Omental fat pad (tissue), 4 donors: ENCODE data around the gene NINJ1. TPM values are rescaled to one million over a fixed set of nuclear protein-coding genes. Genes with fewer than 3 reads are reported as not detected.

Experiments
- ATAC-seq: fragments of 150-250 bp; one replicate; pipeline ENCODE4 v1.9.1; 2016; ENCODE audit warnings: mild to moderate bottlenecking, moderate library complexity; ENCODE audit not compliant: low FRiP score
- DNase-seq: peaks from one replicate; pipeline ENCODE4 v3.0.0-alpha.2; 2019; ENCODE audit warnings: low spot score
- CTCF ChIP-seq, 3 donors: fragments of 450-650 bp; IDR thresholded peaks; one replicate each; pipeline ENCODE4 v1.5.1; 2016 to 2017; ENCODE audit warnings: antibody characterized with exemption in 3 of 3, mild to moderate bottlenecking in 3 of 3, moderate library complexity in 2 of 3
- total RNA-seq, 4 donors: library from RNA; depleted of rRNA; stranded (reverse); fragments of >200 nt; gene quantifications; one replicate each; pipeline ENCODE4 v1.1.0, GENCODE V29; 2016

NINJ1 gene
- total RNA-seq, 4 donors from 2014 or later = 63.3 to 137 (median 104) TPM

GRCh38 chr9:93177676-93178075 lies 43.6 kb upstream of the NINJ1 start:
- DNase-seq = no peak
- no peak for ATAC-seq
- no peak for TF ChIP-seq CTCF (IDR thresholded peaks at IDR 0.05)

GRCh38 chr9:93174976-93175375 lies 40.9 kb upstream of the NINJ1 start:
- no peak for TF ChIP-seq CTCF (IDR thresholded peaks at IDR 0.05)
- ATAC-seq (no peak), DNase-seq (no peak)

GRCh38 chr9:93173365-93174051 lies 39.5 kb upstream of the NINJ1 start:
- DNase-seq (no peak), ATAC-seq (no peak)
- no peak for TF ChIP-seq CTCF (IDR thresholded peaks at IDR 0.05)

GRCh38 chr9:93172666-93173364 lies 38.8 kb upstream of the NINJ1 start:
- DNase-seq = no peak
- no peak for TF ChIP-seq CTCF (IDR thresholded peaks at IDR 0.05)

GRCh38 chr9:93171261-93171990 lies 37.4 kb upstream of the NINJ1 start:
- no peak for DNase-seq
- no peak for TF ChIP-seq CTCF (IDR thresholded peaks at IDR 0.05)
- no peak for ATAC-seq

More at GRCh38 chr9:93172666-93173364, 38.8 kb upstream of the NINJ1 start:
- ATAC-seq = no peak

- no peak for TF ChIP-seq CTCF (IDR thresholded peaks at IDR 0.05)
- DNase-seq (no peak), ATAC-seq (no peak)
Observed at GRCh38 chr9:93170571-93170970, 36.5 kb upstream of the NINJ1 start.
